GM19467 (cell line): ENCODE measurements around the gene COCH.
A peak's percentile ranks its signal among the peaks of the same experiment; 100 is the strongest.

ENCODE experiments used
- ATAC-seq: cut with Tn5 transposase; IDR thresholded peaks from one replicate; pipeline ENCODE4 v1.9.1; 2021; ENCODE audit warnings: mild to moderate bottlenecking, moderate library complexity; ENCODE audit not compliant: unreplicated experiment

The COCH gene

DNA sequence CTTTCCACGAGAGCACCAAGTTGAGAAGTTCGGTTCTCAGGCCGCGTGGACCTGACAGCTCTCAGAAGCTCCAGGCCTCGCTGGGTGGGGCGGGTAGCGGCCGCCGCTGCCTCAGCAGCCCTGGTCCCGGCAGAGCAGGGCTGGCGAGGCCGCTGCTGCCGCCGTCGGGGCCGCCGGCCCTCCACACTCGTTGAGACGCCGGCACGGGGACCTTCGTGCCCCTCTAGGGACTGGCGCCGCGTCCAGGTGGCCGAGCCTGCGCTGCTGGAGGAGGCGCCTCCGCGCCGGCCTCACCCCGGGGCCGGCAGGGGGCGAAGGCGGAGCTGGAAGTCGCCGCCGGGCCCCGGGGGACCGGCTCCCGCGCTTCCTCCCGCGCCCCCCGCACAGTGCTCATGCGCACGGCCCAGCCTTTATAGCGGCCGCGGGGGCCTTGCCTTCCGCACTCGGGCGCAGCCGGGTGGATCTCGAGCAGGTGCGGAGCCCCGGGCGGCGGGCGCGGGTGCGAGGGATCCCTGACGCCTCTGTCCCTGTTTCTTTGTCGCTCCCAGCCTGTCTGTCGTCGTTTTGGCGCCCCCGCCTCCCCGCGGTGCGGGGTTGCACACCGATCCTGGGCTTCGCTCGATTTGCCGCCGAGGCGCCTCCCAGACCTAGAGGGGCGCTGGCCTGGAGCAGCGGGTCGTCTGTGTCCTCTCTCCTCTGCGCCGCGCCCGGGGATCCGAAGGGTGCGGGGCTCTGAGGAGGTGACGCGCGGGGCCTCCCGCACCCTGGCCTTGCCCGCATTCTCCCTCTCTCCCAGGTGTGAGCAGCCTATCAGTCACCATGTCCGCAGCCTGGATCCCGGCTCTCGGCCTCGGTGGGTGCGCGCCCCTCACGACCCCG is at the start of gene COCH:
Gene COCH, plus strand, starts transcription at position 440 of the 879 bp plus-strand sequence. Its CDS starts 380 bp downstream, at position 820.
- ATAC-seq = peak; percentile 81

DNA sequence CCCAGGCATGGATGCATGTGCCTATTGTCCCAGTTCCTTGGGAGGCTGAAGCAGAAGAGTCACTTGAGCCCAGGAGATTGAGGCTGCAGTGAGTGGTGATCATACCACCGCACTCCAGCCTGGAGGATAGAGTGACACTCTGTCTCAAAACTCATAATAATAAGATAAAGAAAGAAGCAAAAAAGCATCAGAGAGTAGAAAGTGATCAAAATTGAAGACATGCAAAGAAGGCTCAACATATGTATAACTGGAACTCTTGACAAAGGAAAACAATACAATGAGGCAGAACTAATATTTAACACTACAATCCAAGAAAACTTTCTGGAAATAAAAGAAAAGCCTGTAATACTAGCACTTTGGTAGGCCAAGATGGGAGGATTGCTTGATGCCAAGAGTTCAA is 48.3 kb upstream of the COCH start:
- no peak for ATAC-seq

GRCh38 chr14:30829853-30830252 is 44.5 kb upstream of the COCH start:
- ATAC-seq = no peak

- no peak for ATAC-seq
These were observed 40.0 kb upstream of the COCH start for GRCh38 chr14:30834353-30834752.

DNA sequence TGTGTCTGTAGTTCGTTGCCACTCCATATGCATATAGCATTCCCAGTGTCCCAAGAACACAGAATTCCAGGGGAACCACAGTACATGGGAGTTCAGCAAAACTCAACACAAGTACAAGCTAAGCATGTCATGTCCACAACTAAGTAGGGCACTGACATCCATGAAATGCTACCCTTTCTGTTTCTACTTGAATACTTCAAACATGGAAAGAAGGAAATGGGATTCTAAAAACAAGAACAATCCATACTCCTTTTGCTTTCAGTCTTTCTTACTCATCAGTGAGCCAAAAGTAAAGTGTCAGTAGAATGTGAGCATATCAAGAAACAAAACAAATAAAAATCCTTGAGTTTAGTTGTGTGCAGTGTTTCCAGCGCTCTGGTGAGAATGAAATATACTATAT is 36.0 kb upstream of the COCH start:
- no peak for ATAC-seq

DNA sequence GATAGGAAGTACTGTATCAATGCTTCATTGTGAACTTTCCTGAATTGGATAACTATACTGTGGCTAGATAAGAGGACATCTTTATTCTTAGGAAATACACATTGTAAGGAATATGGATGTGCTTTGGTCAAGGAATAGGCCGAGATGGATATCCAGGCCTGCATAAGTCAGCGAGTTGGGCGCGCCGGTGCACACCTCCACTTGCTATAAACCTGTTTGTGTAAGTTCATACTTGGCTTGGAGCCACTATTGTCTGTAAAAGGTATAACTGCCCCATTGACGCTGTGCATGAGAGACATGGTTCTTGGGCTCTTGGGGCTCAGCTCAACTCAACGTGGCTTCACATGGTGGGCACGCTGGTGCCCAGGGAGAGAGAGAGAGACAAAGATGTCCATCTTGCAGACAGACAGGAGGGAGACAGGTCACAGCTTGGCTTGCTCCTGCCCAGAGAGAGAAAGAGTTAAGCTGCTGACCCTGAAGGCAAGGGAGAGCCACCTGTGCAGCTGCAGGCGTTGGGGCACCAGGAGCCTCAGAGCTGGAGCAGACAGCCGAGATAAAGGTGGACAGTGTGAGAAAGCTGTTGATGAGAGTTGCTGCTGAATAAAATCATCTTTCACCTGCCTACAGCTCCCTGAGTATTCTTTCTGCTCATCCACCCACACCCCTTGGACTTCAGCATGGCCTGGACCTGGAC is 34.1 kb upstream of the COCH start:
- ATAC-seq = no peak

DNA sequence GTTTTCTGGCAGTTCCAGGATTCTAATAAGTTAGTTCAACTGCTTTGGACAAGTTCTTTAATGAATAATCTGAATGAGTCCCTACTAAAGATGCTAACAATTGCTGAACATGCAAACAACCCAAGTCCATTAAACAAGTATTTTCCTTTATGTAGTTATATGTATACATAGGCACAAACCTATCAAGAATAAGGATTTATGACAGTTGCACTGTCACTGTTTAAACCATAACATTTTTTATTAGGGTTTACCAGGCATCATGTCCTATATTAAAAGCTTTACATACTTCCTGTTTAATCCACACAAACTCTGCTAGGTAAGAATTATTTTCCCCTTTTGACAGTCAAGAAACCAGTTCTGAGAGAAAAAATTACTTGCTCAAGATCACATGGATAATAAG is 31.9 kb upstream of the COCH start:
- ATAC-seq = no peak

- ATAC-seq = no peak
These were observed 25.7 kb upstream of the COCH start for GRCh38 chr14:30848449-30849240.

DNA sequence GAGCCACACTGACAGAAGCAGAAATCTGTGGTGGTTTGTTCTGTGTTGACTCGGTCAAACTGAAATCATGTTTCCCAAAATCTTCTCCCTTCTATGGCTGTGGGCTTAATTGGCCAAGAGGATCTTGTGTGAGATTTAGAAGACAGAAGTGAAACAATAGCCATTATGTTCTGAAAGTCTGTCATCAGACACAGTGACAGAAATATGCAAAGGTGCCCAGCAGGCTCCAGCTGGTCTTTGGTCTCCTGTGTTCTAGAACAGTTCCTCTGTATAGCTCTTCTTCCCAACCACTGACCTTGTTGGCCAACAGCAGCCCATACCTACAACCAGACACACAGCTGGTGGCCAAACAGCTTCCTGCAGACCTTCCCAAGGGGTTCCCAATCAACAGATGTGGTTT is 25.0 kb upstream of the COCH start:
- peak; percentile 94 for ATAC-seq

DNA sequence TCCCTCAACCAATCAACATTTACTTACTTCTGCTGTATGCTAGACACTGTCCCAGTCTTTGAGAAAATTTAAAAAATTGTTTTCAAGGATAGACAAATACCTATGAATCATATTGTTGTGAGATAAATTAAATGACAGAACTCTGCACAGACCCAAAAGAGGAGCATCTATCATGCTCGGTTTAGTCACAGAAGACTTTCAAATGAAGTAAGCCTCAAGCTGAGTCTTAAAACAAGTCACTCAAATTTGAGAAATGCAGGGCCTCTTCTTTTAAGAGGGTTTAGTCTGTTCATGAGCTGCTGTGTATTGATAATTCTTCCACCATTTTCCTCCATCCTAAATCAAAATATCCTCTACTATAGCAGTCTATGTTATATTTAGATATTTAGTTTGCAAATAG is 24.4 kb upstream of the COCH start:
- no peak for ATAC-seq

DNA sequence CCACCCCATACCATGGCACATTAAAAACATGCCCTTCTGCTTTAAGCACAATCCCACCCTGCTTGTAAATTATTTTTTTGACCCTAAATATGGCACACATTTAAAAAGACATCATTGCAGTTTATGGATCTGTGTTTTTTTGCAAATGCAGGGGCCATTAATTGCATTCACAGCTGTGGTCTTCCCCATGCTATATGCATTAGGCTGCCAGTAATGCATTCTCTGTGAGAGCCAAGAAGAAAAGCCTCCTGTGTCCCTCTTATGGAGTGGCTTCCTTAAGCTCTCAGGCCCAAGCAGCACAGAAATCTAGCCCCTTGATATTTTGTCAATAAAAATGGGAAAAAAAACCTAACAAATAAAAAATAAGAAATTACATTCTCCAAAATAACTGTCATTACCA is 20.4 kb upstream of the COCH start:
- no peak for ATAC-seq

GRCh38 chr14:30854492-30854891 is 19.9 kb upstream of the COCH start:
- no peak for ATAC-seq

- ATAC-seq = no peak
These were observed 18.9 kb upstream of the COCH start for GRCh38 chr14:30855345-30856037.

- no peak for ATAC-seq
These were observed 13.2 kb upstream of the COCH start for GRCh38 chr14:30861200-30861599.

DNA sequence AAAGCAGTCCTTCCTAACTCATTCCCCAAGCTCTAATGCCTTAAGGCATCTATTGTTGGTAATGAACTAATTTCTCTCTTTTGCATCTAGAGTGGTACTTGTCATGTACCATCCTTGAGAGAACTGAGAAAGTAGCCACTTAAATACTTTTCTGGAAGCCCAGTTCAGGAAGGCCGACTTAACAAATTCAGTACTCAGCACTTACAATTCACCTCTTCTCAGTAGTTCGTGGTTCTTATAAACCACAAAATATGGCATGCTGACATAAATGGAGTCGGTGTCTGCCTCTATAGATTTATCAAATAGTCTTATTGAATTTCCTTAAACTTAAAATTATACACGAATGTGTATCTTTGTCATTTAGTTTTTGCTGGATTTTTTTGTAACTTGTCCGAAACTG is 9.4 kb upstream of the COCH start:
- no peak for ATAC-seq

GRCh38 chr14:30868736-30869135 is 5.6 kb upstream of the COCH start:
- ATAC-seq = no peak

DNA sequence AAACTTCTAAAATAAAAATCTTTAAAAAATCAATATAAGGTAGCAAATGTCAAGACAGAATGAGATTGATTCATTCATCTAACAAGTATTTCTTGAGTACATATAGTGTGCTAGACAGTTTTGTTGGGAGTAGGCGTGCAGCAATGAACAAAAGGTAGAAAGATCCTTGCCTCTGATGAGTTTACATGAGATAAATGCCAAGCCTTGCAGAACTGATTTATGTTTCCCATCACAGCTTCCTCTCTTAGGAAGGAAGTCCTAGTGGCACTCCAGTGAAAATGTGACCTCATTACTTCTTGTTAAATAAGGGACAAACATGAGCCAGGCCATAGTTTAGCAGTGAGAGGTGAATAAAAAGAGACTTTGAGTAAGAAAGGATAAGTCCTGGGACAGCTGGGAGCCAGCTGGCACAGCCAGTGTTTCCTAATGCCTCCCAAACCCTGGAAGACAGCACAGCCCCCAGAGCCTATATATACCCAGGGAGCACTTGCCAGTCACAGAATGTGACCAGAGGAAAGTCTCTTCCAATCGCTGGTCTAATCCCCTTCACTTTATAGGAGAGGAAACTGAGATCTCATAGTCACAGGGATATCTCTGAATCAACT is 4.7 kb upstream of the COCH start:
- no peak for ATAC-seq

GRCh38 chr14:30872602-30873001 is 1.8 kb upstream of the COCH start:
- no peak for ATAC-seq

- ATAC-seq = no peak
These were observed 845 bp upstream of the COCH start for GRCh38 chr14:30873308-30874119.
